ENCODE results near the gene BDKRB2.

- TF ChIP-seq CTCF (IDR thresholded peaks at IDR 0.05) (no peak), POLR2A (IDR thresholded peaks at IDR 0.05) (no peak)
Measured at GRCh38 chr14:96246539-96246847, 41.9 kb downstream of the BDKRB2 start.

Data from ovary (tissue), 3 donors.